ENCODE measurements around the gene ZNF574.

ZNF574 gene

DNA sequence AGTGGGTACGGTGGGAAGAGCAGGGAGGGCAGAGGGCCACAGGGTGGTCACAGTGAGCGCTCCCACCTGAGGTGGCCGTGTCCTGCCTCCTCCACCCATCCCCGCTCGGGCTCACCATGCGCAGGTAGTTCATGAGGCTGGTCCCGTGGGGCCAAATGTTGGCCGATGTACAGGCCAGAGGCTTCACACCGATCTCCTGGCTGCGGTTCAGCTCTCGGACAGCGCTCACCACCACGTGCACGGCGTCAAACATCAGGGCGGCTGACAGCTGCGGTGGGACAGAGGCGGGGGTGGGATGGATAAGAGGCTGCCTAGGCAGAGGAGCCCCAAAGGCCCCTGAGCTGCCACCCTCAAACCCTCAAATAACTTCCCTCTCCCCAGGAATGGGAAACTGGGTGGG, 21.8 kb upstream of the ZNF574 start:
- no peak for DNase-seq (ENCODE audit: low read depth)

DNA sequence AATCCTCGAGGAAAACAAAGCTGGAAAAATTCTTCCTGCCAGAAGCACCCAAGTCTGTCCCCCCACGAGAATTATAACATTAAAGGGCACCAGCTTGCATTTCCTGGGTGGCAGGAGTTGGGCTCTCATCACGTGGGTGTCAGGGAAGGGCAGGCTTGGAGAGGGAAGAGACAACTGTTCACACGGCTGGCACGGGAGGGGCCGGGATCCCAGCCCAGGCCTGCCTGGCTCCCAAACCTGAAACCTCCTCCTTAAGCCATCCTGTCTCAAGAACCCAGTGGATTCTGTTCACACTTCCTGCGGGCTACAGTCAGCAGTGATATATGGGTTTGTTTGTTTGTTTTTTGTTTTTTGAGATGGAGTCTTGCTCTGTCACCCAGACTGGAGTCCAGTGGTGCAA, 18.1 kb upstream of the ZNF574 start:
- no peak for DNase-seq (ENCODE audit: low read depth)

DNA sequence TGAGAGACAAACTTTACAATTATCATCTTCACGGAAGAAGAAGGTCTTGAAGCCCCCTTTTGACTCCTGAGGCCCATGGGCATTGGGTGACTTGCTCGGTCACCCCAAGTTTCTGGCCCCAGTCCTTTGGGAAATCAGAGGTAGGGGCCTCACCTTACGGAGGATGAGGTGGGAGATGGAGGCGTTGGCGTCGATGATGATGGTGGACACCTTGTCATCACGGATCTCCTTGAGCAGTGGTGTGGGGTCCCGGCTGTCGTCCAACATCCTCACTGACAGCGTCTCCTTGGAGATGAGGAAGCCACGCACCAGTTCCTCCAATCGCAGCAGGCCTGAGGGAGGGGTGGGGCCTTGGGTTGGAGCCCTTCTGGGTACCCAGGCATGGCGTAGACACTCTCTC, 16.8 kb upstream of the ZNF574 start:
- DNase-seq (ENCODE audit: low read depth): no peak

DNA sequence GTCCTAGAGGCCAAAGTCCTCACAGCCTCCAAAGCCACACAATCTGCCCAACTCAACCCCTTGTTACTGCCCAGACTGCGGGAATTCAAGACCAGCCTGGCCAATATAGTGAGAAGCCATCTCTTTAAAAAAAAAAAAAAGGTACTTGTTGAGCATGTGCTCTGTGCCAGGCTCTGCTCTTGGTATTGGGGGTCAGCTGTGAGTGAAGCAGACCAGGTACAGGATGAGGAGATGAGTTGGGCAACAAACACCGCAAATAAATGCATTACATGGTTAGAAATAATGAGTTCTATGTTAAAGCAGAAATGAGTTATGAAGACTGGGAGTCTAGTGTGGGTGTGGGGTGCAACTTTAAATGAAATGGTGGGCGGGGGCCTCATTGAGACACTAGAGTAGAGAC, 15.8 kb upstream of the ZNF574 start:
- DNase-seq (ENCODE audit: low read depth): no peak

- no peak for DNase-seq (ENCODE audit: low read depth)
Measured at GRCh38 chr19:42062381-42062780, 13.6 kb upstream of the ZNF574 start.

DNA sequence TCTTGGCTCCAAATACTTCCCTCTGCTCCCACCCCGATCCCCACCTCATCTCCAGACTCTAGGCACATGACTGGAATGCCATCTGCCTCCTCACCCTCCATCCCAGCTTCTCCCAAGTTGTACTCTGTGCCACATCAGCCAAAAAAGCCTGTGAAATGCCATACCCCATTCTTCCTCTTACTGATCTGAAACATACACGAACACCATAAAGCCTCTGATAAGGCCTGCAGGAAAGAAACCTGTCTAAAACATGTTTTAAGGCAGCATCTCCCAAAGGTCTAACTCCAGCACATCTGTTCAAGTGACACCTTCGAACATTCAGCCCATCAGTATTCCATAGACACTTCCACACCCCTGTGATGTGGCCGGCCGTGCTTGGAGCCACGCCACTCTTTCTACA, 11.5 kb upstream of the ZNF574 start:
- no peak for DNase-seq (ENCODE audit: low read depth)

- DNase-seq (ENCODE audit: low read depth): no peak
Measured at GRCh38 chr19:42065051-42065450, 10.9 kb upstream of the ZNF574 start.

GRCh38 chr19:42065511-42065910, 10.5 kb upstream of the ZNF574 start:
- DNase-seq (ENCODE audit: low read depth): no peak

DNA sequence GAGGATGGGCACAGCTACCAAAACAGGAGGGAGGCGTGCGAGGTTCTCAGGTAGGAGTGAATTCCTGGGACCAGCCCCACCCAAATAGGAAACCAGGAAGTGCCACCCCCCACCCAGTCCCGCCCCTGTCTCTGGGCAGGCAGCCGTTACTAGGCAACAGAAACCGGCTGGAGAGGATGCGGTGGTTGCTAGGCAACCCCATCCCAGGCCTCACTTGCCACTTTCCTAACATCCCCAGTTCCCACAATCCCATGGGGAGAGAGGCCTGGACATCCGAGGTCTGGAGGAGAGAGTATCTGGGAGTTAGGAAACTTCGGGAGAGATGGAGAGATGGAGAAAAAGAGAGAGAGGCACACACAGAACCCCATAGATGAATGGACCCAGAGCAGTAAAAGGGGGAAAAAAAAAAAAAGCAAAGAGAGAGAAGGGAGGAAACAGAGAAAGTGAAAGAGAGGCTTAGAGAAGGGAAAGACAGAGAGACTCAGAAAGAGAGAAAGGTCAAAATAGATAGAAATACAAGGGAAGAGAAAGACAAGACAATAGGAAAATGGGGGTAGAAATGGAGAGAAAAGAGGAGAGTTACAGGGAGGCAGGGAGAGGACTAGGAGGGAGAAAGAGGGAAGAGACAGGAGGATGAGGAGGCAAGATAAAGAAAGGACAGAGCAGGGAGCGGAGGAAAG, 9.8 kb upstream of the ZNF574 start:
- no peak for DNase-seq (ENCODE audit: low read depth)

- DNase-seq (ENCODE audit: low read depth): no peak
Measured at GRCh38 chr19:42067315-42067888, 8.6 kb upstream of the ZNF574 start.

- no peak for DNase-seq (ENCODE audit: low read depth)
Measured at GRCh38 chr19:42068361-42068755, 7.6 kb upstream of the ZNF574 start.

DNA sequence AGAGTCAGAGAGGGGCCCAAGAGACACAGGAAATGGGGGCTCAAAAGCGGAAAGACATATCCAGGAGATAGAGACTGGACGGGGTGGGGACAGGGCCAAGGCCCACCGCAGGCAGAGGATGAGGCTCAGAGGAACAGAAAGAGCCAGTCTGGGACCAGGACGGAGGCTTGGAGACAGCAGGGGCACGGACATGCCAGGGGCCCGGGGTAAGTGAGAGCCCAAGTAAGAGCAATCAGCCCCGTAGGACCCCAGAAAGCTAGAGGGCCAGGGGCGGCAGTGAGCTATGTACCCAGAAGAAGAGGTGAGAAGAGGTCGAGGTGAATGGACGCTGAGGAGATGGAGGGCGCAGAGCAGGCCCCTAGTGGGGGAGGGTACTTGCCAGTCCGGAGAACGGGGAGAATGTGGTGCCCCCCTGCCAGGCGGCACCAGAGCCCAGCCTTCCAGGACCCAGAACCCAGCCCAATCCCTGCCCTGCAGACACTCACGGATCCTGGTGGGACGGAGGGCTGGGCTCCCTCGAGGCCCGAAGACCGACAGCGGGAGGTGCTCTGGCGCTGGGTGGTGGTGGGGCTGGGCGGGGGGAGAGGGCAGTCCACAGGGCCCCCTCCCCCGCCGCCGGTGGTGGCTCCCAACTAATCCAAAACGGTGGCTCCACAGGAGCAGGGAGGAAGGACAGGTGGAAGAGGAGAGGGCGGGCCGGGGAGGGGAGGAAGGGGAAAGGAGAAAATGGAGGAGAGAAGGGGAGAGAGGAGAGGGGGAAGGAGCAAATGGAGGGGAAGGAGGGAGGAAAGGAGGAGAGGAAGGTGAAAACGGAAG, 7.0 kb upstream of the ZNF574 start:
- DNase-seq (ENCODE audit: low read depth): no peak

DNA sequence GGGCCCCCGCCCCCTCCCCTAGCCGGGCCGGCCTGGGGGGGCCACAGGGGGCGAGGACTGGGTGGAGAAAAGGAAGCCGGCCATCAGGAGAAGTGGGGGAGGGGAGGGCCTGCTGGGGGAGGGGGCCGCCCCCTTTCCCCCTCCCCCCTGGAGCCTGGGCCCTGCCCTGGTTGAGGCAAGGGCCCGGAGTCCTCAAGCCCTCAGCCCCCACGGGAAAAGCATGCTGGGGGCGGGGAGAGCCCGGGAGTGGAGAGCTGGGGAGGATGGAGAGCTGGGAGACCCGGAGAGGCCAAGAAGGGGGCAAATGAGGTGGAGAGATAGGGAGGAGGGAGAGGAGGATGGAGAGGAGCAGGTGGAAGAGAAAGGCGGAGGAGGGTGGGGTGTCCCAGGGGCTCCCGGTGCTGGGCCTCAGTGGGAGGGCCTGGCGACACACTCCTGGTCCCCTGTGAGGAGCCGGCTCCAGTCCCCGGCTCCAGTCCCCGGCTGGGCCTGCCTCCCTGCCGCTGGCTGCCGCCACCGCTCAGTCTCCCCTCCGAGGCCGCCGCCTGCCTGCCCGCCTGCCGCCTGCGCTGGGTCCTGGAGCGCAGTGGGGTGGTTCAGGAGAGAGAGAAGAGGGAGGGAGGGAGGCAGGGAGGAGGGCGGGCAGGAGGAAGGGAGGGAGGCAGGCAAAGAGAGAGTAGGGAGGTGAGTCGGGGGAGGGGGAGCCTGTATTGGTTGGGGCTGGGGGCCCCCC, 6.2 kb upstream of the ZNF574 start, which contains the start of gene GRIK5:
TSS of gene GRIK5 (minus strand) at position 588 of the 733 bp plus-strand sequence. CDS start 4,436 bp downstream, outside the sequence.
- DNase-seq (ENCODE audit: low read depth): no peak

GRCh38 chr19:42071247-42071646, 4.7 kb upstream of the ZNF574 start:
- no peak for DNase-seq (ENCODE audit: low read depth)

GRCh38 chr19:42074513-42075363, 1.2 kb upstream of the ZNF574 start:
- DNase-seq (ENCODE audit: low read depth): no peak

- DNase-seq (ENCODE audit: low read depth): no peak
Measured at GRCh38 chr19:42075364-42075615, 676 bp upstream of the ZNF574 start.

DNA sequence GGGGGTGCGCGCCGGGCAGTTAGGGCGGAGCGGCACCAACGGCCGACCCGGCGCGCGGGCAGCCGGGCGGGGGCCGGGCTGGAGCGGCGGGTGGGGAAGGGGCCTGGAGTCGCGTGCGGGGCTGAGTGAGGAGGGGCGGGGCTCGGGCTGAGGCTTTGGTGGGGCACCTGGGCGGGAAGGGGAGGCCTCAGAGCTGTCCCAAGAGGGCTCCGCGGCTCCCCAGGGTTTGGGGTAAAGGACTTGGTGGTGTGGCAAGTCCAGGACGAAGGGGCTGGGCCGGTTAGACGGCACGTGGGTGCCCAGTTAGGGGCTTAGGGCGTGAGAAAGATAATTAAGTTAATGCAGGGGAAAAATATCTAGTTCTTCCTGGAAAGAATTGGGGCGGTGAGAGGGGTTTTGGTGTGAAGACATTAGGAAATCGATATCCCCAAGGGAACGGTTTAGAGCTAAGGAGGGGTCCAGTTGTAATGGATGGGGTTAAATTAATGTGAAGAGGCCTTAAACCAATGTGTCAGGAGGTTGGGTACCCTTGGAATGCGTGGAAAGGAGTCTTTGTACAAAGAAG, 496 bp downstream of the ZNF574 start:
- no peak for DNase-seq (ENCODE audit: low read depth)

DNA sequence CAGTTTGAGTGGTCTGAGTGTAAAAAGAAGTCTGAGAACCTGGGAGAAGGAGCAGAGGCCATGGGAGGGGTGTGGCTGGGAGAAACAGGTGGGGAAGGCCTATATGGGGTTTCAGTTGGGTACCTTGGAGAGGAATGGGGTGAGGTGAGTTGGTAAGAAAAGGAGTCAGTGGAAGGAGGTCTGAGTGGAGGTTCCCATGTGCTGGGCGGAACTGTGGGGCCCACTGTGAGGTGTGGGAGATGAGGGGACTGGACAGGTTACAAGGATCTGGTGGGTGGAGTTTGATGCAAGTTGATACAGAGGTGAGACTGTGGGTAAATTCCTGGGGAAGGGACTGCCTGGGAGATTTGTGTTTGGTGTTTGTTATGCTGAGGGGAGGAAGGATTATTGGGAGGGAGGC, 2.1 kb downstream of the ZNF574 start:
- DNase-seq (ENCODE audit: low read depth): no peak

GRCh38 chr19:42078538-42079275, 2.7 kb downstream of the ZNF574 start:
- no peak for DNase-seq (ENCODE audit: low read depth)

GRCh38 chr19:42079276-42079669, 3.3 kb downstream of the ZNF574 start:
- DNase-seq (ENCODE audit: low read depth): no peak
